ENCODE data around the gene FAM76A.
"Not testable (repeated sequence)": the region's sequence is repeated elsewhere in the genome, so short reads cannot be mapped to it uniquely, and the experiment has no call there.

The FAM76A gene

DNA sequence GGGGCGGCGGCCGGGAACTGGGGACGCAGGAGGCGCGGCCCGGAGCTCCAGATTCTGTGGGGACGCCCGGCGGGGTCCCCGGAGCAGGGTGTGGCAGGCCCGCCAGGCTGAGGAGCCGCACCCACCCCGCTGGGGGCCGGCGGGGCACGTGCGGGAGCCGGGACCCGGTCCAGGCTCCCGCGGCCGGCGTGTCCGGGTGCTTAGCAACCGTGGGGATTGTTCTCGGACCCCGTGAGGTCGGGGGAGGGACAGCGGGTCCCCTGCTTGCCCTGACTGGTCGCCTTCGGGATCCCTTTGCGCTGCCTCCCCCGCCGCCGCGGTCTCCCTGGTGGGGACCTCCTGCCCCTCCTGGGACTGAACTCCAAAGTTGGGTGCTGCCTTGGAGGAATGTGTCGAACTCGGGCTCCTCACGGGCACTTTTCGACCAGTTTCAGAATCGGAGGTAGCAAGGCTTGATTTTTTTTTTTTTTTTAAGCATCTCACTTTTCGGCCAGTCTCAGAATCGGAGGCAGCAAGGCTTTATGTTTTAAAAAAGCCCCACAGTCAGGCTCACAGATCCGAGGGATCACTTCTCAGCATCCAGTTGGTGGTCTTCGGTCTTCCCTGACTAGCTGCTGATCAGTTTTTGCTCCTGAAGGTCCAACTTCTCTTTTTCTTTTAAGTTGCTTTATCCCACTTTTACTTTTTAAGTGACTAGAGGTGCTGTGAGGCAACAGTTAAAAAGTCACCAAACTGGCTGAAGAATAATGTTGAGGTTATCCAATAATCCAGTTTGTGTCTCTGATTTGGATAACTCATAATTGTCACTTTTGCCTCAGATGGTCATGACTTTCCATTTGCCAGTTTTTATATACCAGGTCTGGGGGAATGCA lies 648 bp downstream of the FAM76A start:
- DNase-seq = peak; percentile 42

DNA sequence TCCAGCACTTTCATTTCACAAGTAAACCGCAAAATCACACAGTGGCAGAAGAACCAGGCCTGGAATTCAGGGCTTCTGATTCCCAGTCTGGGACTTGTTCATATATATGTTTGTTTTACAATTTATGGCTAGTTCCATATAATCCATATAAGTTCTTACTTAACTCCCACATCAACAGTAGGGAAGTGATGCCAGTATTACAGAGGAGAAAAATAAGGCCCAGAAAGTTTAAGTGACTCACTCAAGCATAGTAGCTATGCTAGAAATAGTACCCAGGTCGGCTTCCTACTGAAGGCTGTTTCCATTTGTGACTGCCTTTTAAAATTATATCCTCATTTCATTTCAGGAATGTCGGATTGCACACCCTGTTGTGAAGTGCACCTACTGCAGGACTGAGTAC lies 1.4 kb downstream of the FAM76A start:
- no peak for DNase-seq

DNA sequence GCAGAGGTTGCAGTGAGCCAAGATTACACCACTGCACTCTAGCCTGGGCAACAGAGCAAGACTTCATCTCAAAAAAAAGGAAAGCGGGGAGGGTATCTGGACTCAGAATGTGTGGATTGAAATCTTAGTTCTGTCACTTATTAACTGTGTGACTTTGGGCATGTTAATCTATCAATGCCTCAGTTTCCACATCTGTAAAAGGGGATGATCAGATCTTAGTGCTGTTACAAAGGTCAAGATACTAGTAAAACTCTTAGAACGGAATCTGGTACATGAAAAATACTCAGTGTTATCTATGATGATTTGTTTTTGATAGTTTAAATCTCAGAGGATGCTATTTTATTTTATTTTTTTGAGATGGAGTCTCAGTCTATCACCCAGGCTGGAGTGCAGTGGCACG lies 10.5 kb downstream of the FAM76A start:
- DNase-seq = no peak

DNA sequence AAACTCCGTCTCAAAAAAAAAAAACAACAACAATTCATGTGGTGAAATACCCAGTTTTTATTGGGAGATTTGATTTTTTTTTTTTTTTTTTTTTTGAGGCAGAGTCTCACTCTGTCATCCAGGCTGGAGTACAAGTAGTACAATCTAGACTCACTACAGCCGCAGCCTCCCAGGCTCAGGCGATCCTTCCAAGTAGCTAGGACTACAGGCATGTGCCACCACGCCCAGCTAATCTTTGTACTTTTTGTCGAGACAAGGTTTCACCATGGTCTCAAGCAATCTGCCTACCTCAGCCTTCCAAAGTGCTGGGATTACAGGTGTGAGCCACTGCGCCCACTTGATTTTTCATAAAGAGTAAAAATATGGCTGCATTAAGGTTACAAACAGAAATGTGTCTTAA lies 15.4 kb downstream of the FAM76A start:
- DNase-seq = no peak

DNA sequence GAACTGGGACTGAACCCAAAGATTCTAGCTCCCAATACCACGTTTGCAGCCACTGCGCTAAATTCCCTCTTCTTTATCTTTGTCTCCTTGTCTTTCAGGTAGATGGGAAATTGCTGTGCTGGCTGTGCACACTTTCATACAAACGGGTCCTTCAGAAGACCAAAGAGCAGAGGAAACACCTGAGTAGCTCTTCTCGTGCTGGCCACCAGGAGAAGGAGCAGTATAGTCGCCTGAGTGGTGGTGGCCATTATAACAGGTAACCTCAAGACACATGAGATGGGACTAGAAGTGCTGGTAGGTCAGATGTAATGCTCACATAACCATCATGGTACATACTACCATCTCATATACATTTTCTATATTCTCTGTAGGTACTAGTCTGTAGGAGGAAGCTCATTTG lies 18.8 kb downstream of the FAM76A start:
- DNase-seq = no peak

DNA sequence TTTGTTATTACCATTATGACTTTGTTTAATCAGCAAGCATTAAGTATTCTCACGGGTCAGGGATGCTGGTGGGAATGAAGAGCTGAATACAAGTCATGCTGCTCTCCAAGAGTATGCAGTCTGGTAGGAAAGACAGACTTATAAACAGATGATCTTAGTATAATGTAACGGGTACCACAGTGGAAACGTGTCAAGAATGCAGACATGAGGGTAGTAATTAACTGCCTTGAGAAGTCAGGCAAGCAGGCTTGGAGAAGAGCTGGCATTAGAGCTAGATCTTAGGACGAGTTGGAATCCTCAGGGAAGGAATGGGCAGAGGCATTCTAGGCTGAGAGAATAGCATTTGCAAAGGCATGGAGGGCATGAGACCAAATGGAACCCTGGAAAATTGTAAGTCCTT lies 19.7 kb downstream of the FAM76A start:
- DNase-seq = no peak

DNA sequence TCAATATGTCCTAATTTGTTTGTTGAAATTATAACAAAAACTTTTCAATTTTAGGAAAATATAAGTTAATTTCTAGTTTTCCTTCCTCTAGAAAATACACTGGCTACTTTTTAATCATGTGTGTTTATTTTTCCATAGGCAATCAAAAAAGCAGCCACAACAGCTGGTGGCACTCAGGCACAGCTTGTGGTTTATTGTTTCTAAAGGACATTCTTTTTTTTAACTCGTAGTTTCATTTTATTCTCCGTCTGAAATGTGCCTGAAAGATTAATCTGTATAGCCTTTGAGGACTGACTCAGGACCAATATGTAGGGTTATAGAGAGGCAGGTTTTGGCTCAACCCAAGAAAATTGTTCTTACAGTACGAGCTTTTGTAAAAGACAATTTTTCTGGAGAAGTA lies 26.6 kb downstream of the FAM76A start:
- no peak for DNase-seq

DNA sequence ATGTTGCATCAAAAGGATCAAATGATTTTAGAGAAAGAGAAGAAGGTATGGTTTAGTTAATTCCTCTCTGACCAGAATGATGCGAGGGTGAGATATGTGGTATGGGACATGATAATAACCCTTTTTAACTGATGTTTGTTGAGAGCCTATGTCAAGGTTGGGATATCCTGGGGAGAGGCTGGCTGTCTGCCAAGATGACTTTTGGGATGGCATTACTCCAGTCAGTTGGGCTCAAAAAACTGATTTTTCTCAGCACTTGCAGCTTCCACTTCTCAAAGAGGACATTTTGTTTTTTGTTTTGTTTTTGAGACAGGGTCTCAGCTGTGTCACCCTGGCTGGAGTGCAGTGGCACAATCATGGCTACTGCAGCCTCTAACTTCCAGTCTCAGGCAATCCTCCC lies 29.5 kb downstream of the FAM76A start:
- no peak for DNase-seq

GRCh38 chr1:27755865-27756264 lies 30.1 kb downstream of the FAM76A start:
- DNase-seq = no peak

GRCh38 chr1:27759236-27759635 lies 33.5 kb downstream of the FAM76A start:
- no peak for DNase-seq

GRCh38 chr1:27760426-27760825 lies 34.7 kb downstream of the FAM76A start:
- no peak for DNase-seq

- no peak for DNase-seq
These were observed 36.3 kb downstream of the FAM76A start for GRCh38 chr1:27762033-27762432.

GRCh38 chr1:27763358-27763757 lies 37.6 kb downstream of the FAM76A start:
- DNase-seq = no peak

- DNase-seq = no peak
These were observed 44.6 kb downstream of the FAM76A start for GRCh38 chr1:27770293-27770830.

DNA sequence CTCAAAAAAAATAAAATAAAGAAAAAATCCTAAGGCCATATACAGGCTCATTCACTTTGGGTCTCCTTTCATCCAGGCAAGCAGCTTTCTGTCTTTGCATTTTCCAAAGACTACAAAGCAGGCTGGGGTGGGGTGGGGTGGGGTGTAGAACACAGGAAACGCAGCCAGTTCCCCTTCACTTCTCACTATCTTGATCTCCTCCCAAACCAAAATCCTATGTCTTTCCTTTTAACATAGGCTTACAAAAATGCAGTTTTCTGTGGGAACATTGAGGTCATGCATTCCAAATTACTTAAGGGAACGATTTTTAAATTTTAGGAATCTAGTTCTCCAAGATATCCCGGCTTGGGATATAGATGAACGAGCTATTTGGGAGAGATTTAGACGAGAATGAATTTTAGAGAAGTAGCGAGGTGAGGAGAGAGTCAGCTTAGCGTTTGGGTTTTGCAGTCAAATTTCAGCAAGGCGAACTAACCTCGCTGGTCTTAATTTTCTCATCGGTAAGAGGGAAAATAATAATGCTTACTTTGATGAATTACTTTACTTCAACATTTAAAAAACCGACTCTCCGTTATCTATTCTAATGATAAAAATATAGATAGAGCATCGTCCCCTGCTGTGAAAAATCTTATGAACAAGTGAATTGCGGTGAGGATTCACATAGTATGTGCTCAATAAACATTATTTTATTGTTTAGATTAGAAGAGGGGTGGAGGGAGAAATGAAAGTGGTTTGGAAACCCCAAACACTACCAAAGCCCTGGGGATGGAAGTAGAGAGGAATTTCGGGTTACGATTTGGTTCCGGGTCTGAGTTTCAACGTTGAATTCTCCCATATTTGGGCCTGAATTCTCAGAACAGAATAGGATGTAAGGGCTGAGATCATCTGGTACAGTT lies 46.5 kb downstream of the FAM76A start:
- DNase-seq = peak; percentile 8

DNA sequence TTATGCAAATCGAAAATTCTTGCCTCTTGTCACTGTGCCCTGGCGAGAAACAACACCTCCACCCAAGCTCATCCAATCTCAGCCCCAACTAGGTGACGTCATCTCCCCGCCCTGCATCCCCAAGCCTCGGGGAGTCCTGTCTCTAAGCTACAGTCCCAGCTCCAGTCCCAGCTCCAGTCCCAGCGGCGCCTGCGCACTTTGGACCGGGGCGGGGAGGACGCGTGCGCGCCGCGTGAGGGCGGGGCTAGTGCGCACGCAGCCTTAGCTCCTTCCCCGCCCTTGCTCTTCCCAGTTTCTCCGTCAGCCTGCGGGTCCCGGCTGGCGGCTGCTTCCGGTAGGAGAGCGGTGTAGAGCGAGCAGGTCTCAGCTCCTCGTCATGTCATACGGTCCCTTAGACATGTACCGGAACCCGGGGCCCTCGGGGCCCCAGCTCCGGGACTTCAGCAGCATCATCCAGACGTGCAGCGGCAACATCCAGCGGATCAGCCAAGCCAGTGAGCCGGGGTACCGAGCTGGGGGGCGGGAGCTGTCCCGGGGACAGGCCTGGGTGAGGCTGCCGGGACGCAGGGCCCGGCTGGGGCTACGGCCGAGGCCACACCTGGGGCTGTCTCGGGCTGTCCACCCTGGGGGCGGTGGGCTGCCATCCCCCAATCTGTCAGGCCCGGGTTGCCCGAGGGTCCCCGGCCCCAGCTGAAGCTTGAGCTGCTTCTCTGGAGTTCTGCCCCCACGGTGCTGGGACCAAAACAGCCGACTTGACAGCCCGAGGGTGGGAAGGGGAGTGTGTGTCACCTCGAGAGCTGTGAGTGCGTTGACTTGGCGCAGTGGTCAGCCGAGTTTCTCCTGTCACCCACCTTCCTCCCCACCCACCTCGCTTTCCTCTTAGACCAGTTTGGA lies 47.4 kb downstream of the FAM76A start, which contains the start of gene STX12:
TSS of gene STX12 (plus strand) at position 288 of the 894 bp plus-strand sequence. CDS start at position 377, 89 bp downstream.
- DNase-seq = peak; percentile 99

GRCh38 chr1:27773826-27774445 lies 48.2 kb downstream of the FAM76A start:
- no peak for DNase-seq

DNA sequence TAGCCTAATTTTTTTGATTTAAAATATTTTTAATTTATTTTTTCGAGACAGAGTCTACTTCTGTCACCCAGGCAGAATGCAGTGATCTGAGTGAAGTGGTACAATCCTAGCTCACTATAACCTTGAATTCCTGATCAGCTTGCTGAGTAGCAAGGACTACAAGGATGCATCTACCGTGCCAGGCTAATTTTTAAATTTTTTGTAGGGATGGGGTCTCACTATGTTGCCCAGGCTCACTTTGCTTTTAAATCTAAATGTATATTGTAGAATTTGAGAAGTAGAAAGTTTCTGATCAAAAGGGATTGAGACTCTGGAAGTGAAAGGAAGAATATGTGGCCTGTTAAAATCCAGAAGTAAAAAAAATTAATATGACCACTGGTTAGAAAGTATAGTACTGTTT lies 48.9 kb downstream of the FAM76A start:
- no peak for DNase-seq

DNA sequence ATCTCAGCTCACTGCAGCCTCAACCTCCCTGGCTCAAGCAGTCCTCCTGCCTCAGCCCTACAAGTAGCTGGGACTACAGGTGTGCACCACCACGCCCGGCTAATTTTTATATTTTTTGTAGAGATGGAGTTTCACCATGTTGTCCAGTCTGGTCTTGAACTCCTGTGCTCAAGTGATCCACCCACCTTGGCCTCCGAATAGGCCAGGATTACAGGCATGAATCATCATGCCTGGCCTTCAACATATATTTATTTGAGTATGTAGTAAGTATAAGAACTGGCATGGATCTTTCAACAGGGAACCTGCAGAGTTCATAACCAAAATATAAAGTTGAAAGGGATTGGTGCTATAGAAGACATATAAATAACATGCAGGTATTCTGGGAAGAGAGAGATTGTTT lies 49.6 kb downstream of the FAM76A start:
- not testable (repeated sequence) for DNase-seq

DNA sequence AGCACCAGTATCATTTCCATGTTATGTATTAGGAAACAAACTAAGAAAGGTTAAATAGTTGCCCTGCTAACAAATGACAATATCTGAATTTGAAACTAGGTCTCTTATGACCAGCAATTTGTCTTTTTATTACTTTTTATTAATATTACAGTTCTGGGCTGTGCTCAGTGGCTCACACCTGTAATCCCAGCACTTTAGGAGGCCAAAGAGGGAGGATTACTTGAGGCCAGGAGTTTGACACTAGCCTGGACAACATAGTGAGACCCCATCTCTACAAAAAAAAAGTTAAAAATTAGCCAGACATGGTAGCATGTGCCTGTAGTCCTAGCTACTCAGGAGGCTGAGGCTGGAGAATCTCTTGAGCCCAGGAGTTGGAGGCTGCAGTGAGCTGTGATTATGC lies 50.5 kb downstream of the FAM76A start:
- DNase-seq = not testable (repeated sequence)

DNA sequence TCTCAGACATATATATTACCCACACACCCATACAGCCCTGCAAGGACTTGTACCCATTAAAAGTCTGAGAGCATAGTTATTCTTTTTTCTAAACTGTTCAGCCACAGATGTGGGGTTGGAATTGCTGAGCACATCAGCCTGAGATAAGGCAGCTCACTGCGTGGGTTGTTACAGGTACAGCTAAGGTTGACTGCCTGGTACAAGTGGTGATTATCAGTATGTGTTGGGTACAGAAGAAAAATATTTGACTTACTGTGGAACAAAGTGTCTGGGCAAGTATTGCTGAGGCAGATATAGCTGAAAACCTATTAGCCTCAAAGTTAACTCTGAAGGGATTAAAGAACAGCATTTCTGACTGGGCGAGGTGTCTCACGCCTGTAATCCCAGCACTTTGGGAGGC lies 52.3 kb downstream of the FAM76A start:
- no peak for DNase-seq

DNA sequence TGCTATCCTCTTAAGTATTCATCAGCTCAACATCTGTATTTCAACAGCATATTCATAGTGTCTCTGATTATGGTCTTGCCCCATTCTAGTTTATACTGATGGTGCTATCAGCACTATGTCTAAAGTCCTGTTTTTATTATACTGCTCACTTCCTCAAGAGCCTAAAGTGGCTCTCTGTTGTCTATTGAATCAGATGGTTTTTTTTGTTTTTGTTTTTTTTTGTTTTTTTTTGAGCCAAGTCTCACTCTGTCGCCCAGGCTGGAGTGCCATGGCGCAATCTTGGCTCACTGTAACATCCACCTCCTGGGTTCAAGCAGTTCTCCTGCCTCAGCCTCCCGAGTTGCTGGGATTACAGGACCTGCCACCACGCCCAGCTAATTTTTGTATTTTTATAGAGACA lies 53.4 kb downstream of the FAM76A start:
- DNase-seq = no peak
